ENCODE results near the gene TIMD4. TPM values are rescaled to one million over a fixed set of nuclear protein-coding genes. Genes with fewer than 3 reads are reported as not detected.

Gene TIMD4
- total and polyA plus RNA-seq, 9 donors: 0.07 to 0.67 TPM; not detected in 7

GRCh38 chr5:156984064-156984463 lies 21.0 kb upstream of the TIMD4 start:
- H3K9me3 ChIP-seq: no peaks in the 10 kb centered on the region
- H3K27ac ChIP-seq: no peak overlapping the region
- H3K36me3 ChIP-seq: no peaks in the 10 kb centered on the region
- no peak overlapping the region for H3K4me3 ChIP-seq
- DNase-seq: no peak
- WGBS, 3 donors: 91 to 95% (median 92%) methylated on average over 9 of the region's 9 CpGs
- intact Hi-C loops (cut with DNase I): no loop called here
- no peaks in the 10 kb centered on the region for H3K4me1 ChIP-seq (ENCODE audit: insufficient read depth)
- no peaks in the 10 kb centered on the region for H3K27me3 ChIP-seq
- TF ChIP-seq POLR2A (IDR thresholded peaks at IDR 0.05) (no peak), EP300 (IDR thresholded peaks at IDR 0.05) (no peak), CTCF (IDR thresholded peaks at IDR 0.05) (no peak)

- no peaks in the 10 kb centered on the region for H3K27me3 ChIP-seq
- no peak for DNase-seq
- TF ChIP-seq POLR2A (IDR thresholded peaks at IDR 0.05) (no peak), CTCF (IDR thresholded peaks at IDR 0.05) (no peak), EP300 (IDR thresholded peaks at IDR 0.05) (no peak)
- no peaks in the 10 kb centered on the region for H3K9me3 ChIP-seq
- H3K27ac ChIP-seq: no peak overlapping the region
- no peaks in the 10 kb centered on the region for H3K4me1 ChIP-seq (ENCODE audit: insufficient read depth)
- intact Hi-C loops (cut with DNase I): no loop called here
- no peak overlapping the region for H3K4me3 ChIP-seq
- no peaks in the 10 kb centered on the region for H3K36me3 ChIP-seq
Measured at GRCh38 chr5:156981481-156981880, 18.5 kb upstream of the TIMD4 start.

- intact Hi-C loops (cut with DNase I): no loop called here
- no peak for TF ChIP-seq CTCF (IDR thresholded peaks at IDR 0.05)
- TF ChIP-seq POLR2A (IDR thresholded peaks at IDR 0.05): no peak
- TF ChIP-seq EP300 (IDR thresholded peaks at IDR 0.05): no peak
- Histone ChIP-seq H3K27ac (no peak overlapping the region), H3K4me1 (ENCODE audit: insufficient read depth) (no peaks in the 10 kb centered on the region), H3K36me3 (no peaks in the 10 kb centered on the region), H3K27me3 (no peaks in the 10 kb centered on the region), H3K4me3 (no peak overlapping the region), H3K9me3 (no peaks in the 10 kb centered on the region)
- 78 to 81% (median 79%) methylated on average over 6 of the region's 6 CpGs for WGBS, 3 donors
- no peak for DNase-seq
Measured at GRCh38 chr5:156974328-156974727, 11.3 kb upstream of the TIMD4 start.

- H3K27ac ChIP-seq: no peak overlapping the region
- H3K36me3 ChIP-seq: no peaks in the 10 kb centered on the region
- WGBS, 3 donors: 78 to 79% (median 78%) methylated on average over 3 of the region's 3 CpGs
- H3K27me3 ChIP-seq: no peaks in the 10 kb centered on the region
- no peaks in the 10 kb centered on the region for H3K4me1 ChIP-seq (ENCODE audit: insufficient read depth)
- no peak overlapping the region for H3K4me3 ChIP-seq
- no peaks in the 10 kb centered on the region for H3K9me3 ChIP-seq
- no peak for DNase-seq
- intact Hi-C loops (cut with DNase I): no loop called here
- TF ChIP-seq CTCF (IDR thresholded peaks at IDR 0.05) (no peak), POLR2A (IDR thresholded peaks at IDR 0.05) (no peak), EP300 (IDR thresholded peaks at IDR 0.05) (no peak)
Measured at GRCh38 chr5:156971848-156972525, 9.0 kb upstream of the TIMD4 start.

Data from ovary (tissue), 9 donors.